ENCODE measurements around the gene ZNF821. TPM values are rescaled to one million over a fixed set of nuclear protein-coding genes. Genes with fewer than 3 reads are reported as not detected.
A peak's percentile ranks its signal among the peaks of the same experiment; 100 is the strongest.
"Not testable (repeated sequence)": the region's sequence is repeated elsewhere in the genome, so short reads cannot be mapped to it uniquely, and the experiment has no call there.

Gene ZNF821
- total and polyA plus RNA-seq, 2 donors from 2014 or later, result 7.1 to 10.0 TPM

DNA sequence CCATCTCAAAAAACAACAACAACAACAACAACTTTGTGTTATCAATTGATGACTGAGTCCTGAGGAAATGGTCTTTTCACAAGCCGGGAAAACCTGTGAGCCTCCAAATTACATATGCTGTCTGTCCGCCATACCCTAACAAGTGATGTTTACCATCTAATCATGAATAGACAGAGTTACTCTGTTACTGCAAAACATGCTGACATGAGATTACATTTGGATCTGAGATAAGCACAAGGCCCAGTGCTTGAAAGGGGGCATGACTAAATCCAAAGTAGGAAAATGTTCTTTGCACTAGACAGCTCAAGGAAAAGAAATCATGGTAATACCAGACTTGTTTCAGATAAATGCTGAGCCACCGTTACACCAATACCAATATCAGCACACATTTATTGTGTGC is 46.8 kb downstream of the ZNF821 start:
- TF ChIP-seq, protein P1, sequence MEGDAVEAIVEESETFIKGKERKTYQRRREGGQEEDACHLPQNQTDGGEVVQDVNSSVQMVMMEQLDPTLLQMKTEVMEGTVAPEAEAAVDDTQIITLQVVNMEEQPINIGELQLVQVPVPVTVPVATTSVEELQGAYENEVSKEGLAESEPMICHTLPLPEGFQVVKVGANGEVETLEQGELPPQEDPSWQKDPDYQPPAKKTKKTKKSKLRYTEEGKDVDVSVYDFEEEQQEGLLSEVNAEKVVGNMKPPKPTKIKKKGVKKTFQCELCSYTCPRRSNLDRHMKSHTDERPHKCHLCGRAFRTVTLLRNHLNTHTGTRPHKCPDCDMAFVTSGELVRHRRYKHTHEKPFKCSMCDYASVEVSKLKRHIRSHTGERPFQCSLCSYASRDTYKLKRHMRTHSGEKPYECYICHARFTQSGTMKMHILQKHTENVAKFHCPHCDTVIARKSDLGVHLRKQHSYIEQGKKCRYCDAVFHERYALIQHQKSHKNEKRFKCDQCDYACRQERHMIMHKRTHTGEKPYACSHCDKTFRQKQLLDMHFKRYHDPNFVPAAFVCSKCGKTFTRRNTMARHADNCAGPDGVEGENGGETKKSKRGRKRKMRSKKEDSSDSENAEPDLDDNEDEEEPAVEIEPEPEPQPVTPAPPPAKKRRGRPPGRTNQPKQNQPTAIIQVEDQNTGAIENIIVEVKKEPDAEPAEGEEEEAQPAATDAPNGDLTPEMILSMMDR (IDR thresholded peaks at IDR 0.05; ENCODE audit: borderline replicate concordance, extremely low read depth, insufficient read depth), result no peak
- Histone ChIP-seq H3K27me3 (ENCODE audit: control insufficient read depth, insufficient read depth, low read length) (no peaks in the 10 kb centered on the region), H3K4me1 (ENCODE audit: control insufficient read depth in 2 of 3, insufficient read depth in 2 of 3, low read depth in 1 of 3, low read length in 3 of 3) (peaks cover 0 to 16% (median 3%) of the 10 kb centered on the region in 3 donors), H3K9ac (ENCODE audit: low read length in 3 of 3) (no peak overlapping the region), H3K4me3 (ENCODE audit: low read length in 3 of 3) (no peak overlapping the region), H3K9me3 (ENCODE audit: control insufficient read depth in 2 of 3, insufficient read depth in 1 of 3, low read length in 3 of 3) (no peaks in the 10 kb centered on the region), H3K36me3 (ENCODE audit: control insufficient read depth in 2 of 3, insufficient read depth in 3 of 3, low read length in 3 of 3) (no peaks in the 10 kb centered on the region), H3K27ac (ENCODE audit: low read depth in 2 of 2, low read length in 2 of 2) (no peak overlapping the region)
- intact Hi-C loops (cut with DNase I), result no loop called here
- no peak for DNase-seq
- FAIRE-seq, result no peak

DNA sequence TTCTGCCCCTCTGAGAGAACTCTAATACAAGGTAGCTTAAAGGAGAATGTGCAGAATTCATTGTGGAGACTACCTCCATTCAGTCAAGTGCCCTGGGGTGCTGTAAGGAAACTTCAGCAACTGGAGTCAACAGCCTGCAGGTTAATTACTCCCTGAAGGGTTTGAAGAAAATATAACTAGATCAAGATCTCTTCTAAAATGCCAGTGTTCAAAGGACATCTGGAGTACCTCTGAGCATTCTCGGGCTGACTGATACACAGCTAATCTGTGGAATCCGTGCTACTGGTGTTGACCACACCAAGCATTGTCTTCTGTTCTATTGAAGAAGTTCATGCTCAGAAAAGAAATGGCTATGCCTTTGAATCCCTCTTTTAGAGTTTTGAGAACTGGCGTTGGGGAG is 49.7 kb downstream of the ZNF821 start:
- Histone ChIP-seq H3K36me3 (ENCODE audit: control insufficient read depth in 2 of 3, insufficient read depth in 3 of 3, low read length in 3 of 3) (no peaks in the 10 kb centered on the region), H3K9ac (ENCODE audit: low read length in 3 of 3) (no peak overlapping the region), H3K4me3 (ENCODE audit: low read length in 3 of 3) (peak overlapping the region in 1 of 3 donors; percentile 18), H3K27ac (ENCODE audit: low read depth in 2 of 2, low read length in 2 of 2) (peak overlapping the region in 1 of 2 donors; percentile 72), H3K4me1 (ENCODE audit: control insufficient read depth in 2 of 3, insufficient read depth in 2 of 3, low read depth in 1 of 3, low read length in 3 of 3) (peaks cover 0 to 9% (median 3%) of the 10 kb centered on the region in 3 donors), H3K9me3 (ENCODE audit: control insufficient read depth in 2 of 3, insufficient read depth in 1 of 3, low read length in 3 of 3) (no peaks in the 10 kb centered on the region), H3K27me3 (ENCODE audit: control insufficient read depth, insufficient read depth, low read length) (no peaks in the 10 kb centered on the region)
- DNase-seq (peak in 2 of 5 donors; percentile 20 to 46), FAIRE-seq (no peak)
- TF ChIP-seq, protein P1 (IDR thresholded peaks at IDR 0.05; ENCODE audit: borderline replicate concordance, extremely low read depth, insufficient read depth), result no peak
- intact Hi-C loops (cut with DNase I), result no loop called here

DNA sequence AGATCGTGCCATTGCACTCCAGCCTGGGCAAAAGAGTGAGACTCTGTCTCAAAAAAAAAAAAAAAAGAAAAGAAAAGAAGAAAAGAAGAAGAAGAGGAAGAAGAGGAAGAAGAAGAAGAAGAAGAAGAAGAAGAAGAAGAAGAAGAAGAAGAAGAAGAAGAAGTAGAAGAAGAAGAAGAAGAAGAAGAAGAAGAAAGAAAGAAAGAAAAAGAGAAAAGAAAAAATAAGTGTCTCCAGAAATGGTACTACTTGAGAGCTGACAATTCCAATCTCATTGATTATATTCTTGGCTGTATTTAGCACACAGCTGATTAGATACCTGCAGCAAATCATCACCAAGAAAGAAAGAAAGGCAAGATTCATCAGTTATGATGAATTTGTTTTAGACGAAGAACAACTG is 51.9 kb downstream of the ZNF821 start:
- intact Hi-C loops (cut with DNase I), result not testable (repeated sequence)

DNA sequence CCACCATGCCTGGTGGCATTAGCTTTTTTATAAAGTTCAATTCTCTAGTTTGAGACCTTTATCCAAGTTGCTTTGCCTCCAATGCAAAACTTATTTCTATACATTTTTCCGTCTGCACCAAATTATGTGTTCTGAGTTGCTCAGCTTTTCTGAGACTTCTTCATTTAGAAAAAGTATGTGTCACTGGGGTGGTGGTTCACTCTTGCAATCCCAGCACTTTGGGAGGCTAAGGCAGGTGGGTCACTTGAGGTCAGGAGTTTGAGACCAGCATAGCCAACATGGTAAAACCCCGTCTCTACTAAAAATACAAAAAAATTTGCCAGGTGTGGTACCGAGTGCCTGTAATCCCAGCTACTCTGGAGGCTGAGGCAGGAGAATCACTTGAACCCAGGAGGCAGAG is 52.3 kb downstream of the ZNF821 start:
- H3K9me3 ChIP-seq (ENCODE audit: control insufficient read depth in 2 of 3, insufficient read depth in 1 of 3, low read length in 3 of 3); DNase-seq; H3K27me3 ChIP-seq (ENCODE audit: control insufficient read depth, insufficient read depth, low read length); H3K4me3 ChIP-seq (ENCODE audit: low read length in 3 of 3); H3K9ac ChIP-seq (ENCODE audit: low read length in 3 of 3); intact Hi-C loops (cut with DNase I); H3K4me1 ChIP-seq (ENCODE audit: control insufficient read depth in 2 of 3, insufficient read depth in 2 of 3, low read depth in 1 of 3, low read length in 3 of 3); H3K27ac ChIP-seq (ENCODE audit: low read depth in 2 of 2, low read length in 2 of 2); H3K36me3 ChIP-seq (ENCODE audit: control insufficient read depth in 2 of 3, insufficient read depth in 3 of 3, low read length in 3 of 3); FAIRE-seq: not testable (repeated sequence)

More for the DNA sequence above, 51.9 kb downstream of the ZNF821 start:
- not testable (repeated sequence) for H3K27ac ChIP-seq (ENCODE audit: low read depth in 2 of 2, low read length in 2 of 2); H3K9me3 ChIP-seq (ENCODE audit: control insufficient read depth in 2 of 3, insufficient read depth in 1 of 3, low read length in 3 of 3); H3K4me3 ChIP-seq (ENCODE audit: low read length in 3 of 3); H3K9ac ChIP-seq (ENCODE audit: low read length in 3 of 3); H3K4me1 ChIP-seq (ENCODE audit: control insufficient read depth in 2 of 3, insufficient read depth in 2 of 3, low read depth in 1 of 3, low read length in 3 of 3); FAIRE-seq; DNase-seq; H3K27me3 ChIP-seq (ENCODE audit: control insufficient read depth, insufficient read depth, low read length); H3K36me3 ChIP-seq (ENCODE audit: control insufficient read depth in 2 of 3, insufficient read depth in 3 of 3, low read length in 3 of 3)

All from kidney (tissue), 14 donors.